OCI-LY7 (cell line): Measurements from ENCODE around the gene CREB3. TPM values are rescaled to one million over a fixed set of nuclear protein-coding genes. Genes with fewer than 3 reads are reported as not detected.

ENCODE experiments used
- BruUV-seq: library from RNA; stranded (reverse); fragments of 400-500 nt; replicated peaks from 2 replicates; lab custom pipeline; 2021; lab: Mats Ljungman, UMichigan
- CTCF ChIA-PET: fragments of 300-600 bp; sonication (Branson Sonifier 250); formaldehyde crosslinking; loops from one replicate; lab custom pipeline; 2022; ENCODE audit warnings: antibody characterized with exemption; ENCODE audit not compliant: unreplicated experiment; lab: Charles Lee
- POLR2A ChIA-PET: fragments of 300-600 bp; sonication (Branson Sonifier 250); formaldehyde crosslinking; loops from one replicate; lab custom pipeline; 2022; ENCODE audit warnings: antibody characterized with exemption; lab: Charles Lee
- DNase-seq: peaks from one replicate; pipeline ENCODE4 v3.0.0-alpha.2; 2015; ENCODE audit warnings: low spot score
- H2AFZ ChIP-seq: fragments of 200-600 bp; sonication (generic), shearing (Covaris generic); 2 replicates; pipeline ENCODE4 v1.6.1; 2014; ENCODE audit warnings: mild to moderate bottlenecking, antibody characterized with exemption, low read length, moderate library complexity
- H3K27ac ChIP-seq: fragments of 200-600 bp; sonication (generic); 2 replicates; pipeline ENCODE4 v1.5.1; 2014; ENCODE audit warnings: mixed run types, low read depth, mild to moderate bottlenecking, moderate library complexity, low read length, inconsistent platforms; ENCODE audit not compliant: poor library complexity, severe bottlenecking
- H3K36me3 ChIP-seq: fragments of 200-600 bp; sonication (generic); 2 replicates; pipeline ENCODE4 v1.6.1; 2014; ENCODE audit warnings: mild to moderate bottlenecking, antibody characterized with exemption, low read length, moderate library complexity, mixed read lengths; ENCODE audit not compliant: insufficient read depth
- H3K4me1 ChIP-seq: fragments of 200-600 bp; sonication (generic); 2 replicates; pipeline ENCODE4 v1.5.1; 2014; ENCODE audit warnings: mild to moderate bottlenecking, low read length; ENCODE audit not compliant: insufficient read depth, poor library complexity, severe bottlenecking
- H3K4me2 ChIP-seq: fragments of 200-600 bp; sonication (generic); 2 replicates; pipeline ENCODE4 v1.6.1; 2014; ENCODE audit warnings: mild to moderate bottlenecking, low read length
- H3K4me3 ChIP-seq: fragments of 200-600 bp; sonication (generic); 2 replicates; pipeline ENCODE4 v1.5.1; 2014; ENCODE audit warnings: mild to moderate bottlenecking, low read depth, low read length; ENCODE audit not compliant: poor library complexity, severe bottlenecking
- H3K79me2 ChIP-seq: fragments of 200-600 bp; sonication (generic); 2 replicates; pipeline ENCODE4 v1.6.1; 2016; ENCODE audit warnings: low read depth, mild to moderate bottlenecking, low read length, moderate library complexity, mixed read lengths; ENCODE audit not compliant: insufficient read depth
- H3K9me2 ChIP-seq: fragments of 200-600 bp; sonication (generic); 2 replicates; pipeline ENCODE4 v1.6.1; 2016; ENCODE audit warnings: mild to moderate bottlenecking, low read length, mixed read lengths; ENCODE audit not compliant: insufficient read depth
- H3K9me3 ChIP-seq: fragments of 200-600 bp; sonication (generic); 2 replicates; pipeline ENCODE4 v1.6.1; 2014; ENCODE audit warnings: mild to moderate bottlenecking, mixed run types, low read length, mixed read lengths
- H4K20me1 ChIP-seq: fragments of 200-600 bp; sonication (generic); 2 replicates; pipeline ENCODE4 v1.6.1; 2014; ENCODE audit warnings: mild to moderate bottlenecking, antibody characterized with exemption, low read length, moderate library complexity, mixed read lengths; ENCODE audit not compliant: insufficient read depth
- CTCF ChIP-seq: fragments of 200-600 bp; sonication (generic); conservative IDR thresholded peaks from 2 replicates; pipeline ENCODE4 v1.5.1; 2014; ENCODE audit warnings: mild to moderate bottlenecking, antibody characterized with exemption, low read length, moderate library complexity, mixed read lengths
- EZH2phosphoT487 ChIP-seq: fragments of 200-600 bp; sonication (generic); IDR thresholded peaks from 2 replicates; pipeline ENCODE4 v1.6.1; 2018; ENCODE audit warnings: low read depth, borderline replicate concordance, mild to moderate bottlenecking, mixed run types, antibody characterized with exemption, low read length, moderate library complexity, mixed read lengths
- intact Hi-C: fragments of 100-400 bp; cut with micrococcal nuclease; formaldehyde crosslinking; loops from one replicate; pipeline ENCODE4 v1.10.0; 2022; ENCODE audit not compliant: unreplicated experiment
- total RNA-seq, 2 experiments: library from RNA; depleted of rRNA in 1 of 2; stranded (reverse); fragments of >200 nt in 1 of 2; shearing (Covaris generic) in 1 of 2; gene quantifications; 2 replicates each; pipeline ENCODE4 v1.2.3, GENCODE V29; 2014 to 2022

Gene CREB3
- total RNA-seq, 2 experiments from 2014 or later: 18.2 to 23.0 TPM

- TF ChIP-seq CTCF: no peak
- TF ChIP-seq EZH2phosphoT487: no peak
- Histone ChIP-seq H3K36me3 (peaks cover 81% of the 10 kb centered on the region), H3K27ac (no peak overlapping the region), H3K9me3 (no peaks in the 10 kb centered on the region), H3K9me2 (no peaks in the 10 kb centered on the region), H3K79me2 (peaks cover 22% of the 10 kb centered on the region), H2AFZ (no peak overlapping the region), H4K20me1 (peaks cover 4% of the 10 kb centered on the region; the same call in 1 of the 2 replicates), H3K4me1 (peaks cover 25% of the 10 kb centered on the region), H3K4me2 (no peak overlapping the region), H3K4me3 (no peak overlapping the region)
- no peak for DNase-seq
- ChIA-PET POLR2A (no interaction called here), CTCF (interaction anchor here (0.6 kb wide), 1 partner anchor 30 kb away, joined by 4 read pairs; no protein-coding TSS in a partner anchor)
- no TSS peak for BruUV-seq
- intact Hi-C loops: no loop called here
These were observed 8.6 kb upstream of the CREB3 start for GRCh38 chr9:35723908-35724307.

- Histone ChIP-seq H2AFZ (no peak overlapping the region), H3K9me3 (no peaks in the 10 kb centered on the region), H3K36me3 (peaks cover 67% of the 10 kb centered on the region), H4K20me1 (peaks cover 15% of the 10 kb centered on the region; the same call in 1 of the 2 replicates), H3K4me2 (no peak overlapping the region), H3K4me1 (peaks cover 40% of the 10 kb centered on the region), H3K27ac (no peak overlapping the region), H3K9me2 (no peaks in the 10 kb centered on the region), H3K4me3 (no peak overlapping the region), H3K79me2 (peaks cover 37% of the 10 kb centered on the region)
- POLR2A ChIA-PET: interaction anchor here (0.7 to 1.4 kb wide), 2 partner anchors 60 to 61 kb away, joined by 3 read pairs; partner anchors contain the start of gene ARHGEF39
- CTCF ChIA-PET: no interaction called here
- no TSS peak for BruUV-seq
- intact Hi-C loops: no loop called here
- no peak for TF ChIP-seq EZH2phosphoT487
- TF ChIP-seq CTCF: no peak
- DNase-seq: no peak
These were observed 7.1 kb upstream of the CREB3 start for GRCh38 chr9:35725362-35725761.

- BruUV-seq: no TSS peak
- peak; percentile 72 for DNase-seq
These were observed 5.5 kb upstream of the CREB3 start for GRCh38 chr9:35726931-35727330.

More at GRCh38 chr9:35726931-35727330, 5.5 kb upstream of the CREB3 start:
- Histone ChIP-seq H3K4me3 (peak overlapping the region; percentile 89), H3K79me2 (peaks cover 51% of the 10 kb centered on the region), H2AFZ (no peak overlapping the region), H3K4me1 (peaks cover 48% of the 10 kb centered on the region), H3K36me3 (peaks cover 51% of the 10 kb centered on the region), H3K4me2 (peak overlapping the region; percentile 97), H3K9me2 (no peaks in the 10 kb centered on the region), H4K20me1 (peaks cover 15% of the 10 kb centered on the region; the same call in 1 of the 2 replicates), H3K9me3 (no peaks in the 10 kb centered on the region), H3K27ac (peak overlapping the region; percentile 46)
- intact Hi-C loops: no loop called here
- ChIA-PET POLR2A (interaction anchor here (0.7 to 1.8 kb wide), 9 partner anchors 9 to 71 kb away, joined by 3 to 5 read pairs (median 3); partner anchors contain the start of genes GBA2 and RGP1), CTCF (interaction anchor here (0.9 to 2.2 kb wide), 6 partner anchors 22 to 111 kb away, joined by 3 to 10 read pairs (median 4); partner anchors contain the start of genes GBA2 and RGP1)
- TF ChIP-seq EZH2phosphoT487: no peak
- peak; percentile 75 for TF ChIP-seq CTCF
